ENCODE data around the gene CTNNA2.

Gene CTNNA2

GRCh38 chr2:80252294-80252986 lies 739.6 kb downstream of the CTNNA2 start:
- Histone ChIP-seq H4K91ac (ENCODE audit: low read depth, low read length, poor library complexity) (no peak overlapping the region), H4K8ac (ENCODE audit: low read depth, low read length) (no peak overlapping the region), H3K23ac (ENCODE audit: low read depth, low read length, poor library complexity) (no peak overlapping the region), H3K9ac (ENCODE audit: low read depth, low read length, poor library complexity) (no peak overlapping the region), H3K4me1 (ENCODE audit: control insufficient read depth in 2 of 2, insufficient read depth in 1 of 2, low read depth in 1 of 2, low read length in 2 of 2) (peaks cover 0 to 8% of the 10 kb centered on the region in 2 donors), H3K36me3 (replicated peaks in 1 of 2; ENCODE audit: control insufficient read depth in 2 of 2, insufficient read depth in 2 of 2, low read length in 2 of 2) (no peaks in the 10 kb centered on the region), H3K27ac (replicated peaks; ENCODE audit: low read length) (no peak overlapping the region), H3K79me1 (ENCODE audit: low read depth, low read length) (no peaks in the 10 kb centered on the region), H3K18ac (ENCODE audit: low read length) (no peak overlapping the region), H2BK15ac (ENCODE audit: low read length) (no peak overlapping the region), H2AFZ (ENCODE audit: low read length) (no peak overlapping the region), H3K4ac (ENCODE audit: low read length) (no peak overlapping the region), H3K9me3 (replicated peaks in 1 of 2; ENCODE audit: control insufficient read depth in 2 of 2, insufficient read depth in 1 of 2, low read depth in 1 of 2, low read length in 2 of 2) (no peaks in the 10 kb centered on the region), H3K4me2 (ENCODE audit: insufficient read depth, low read length, poor library complexity, severe bottlenecking) (no peak overlapping the region), H2BK120ac (ENCODE audit: low read depth, low read length) (no peak overlapping the region), H2BK12ac (ENCODE audit: low read length) (no peak overlapping the region), H3K27me3 (ENCODE audit: control insufficient read depth in 3 of 3, insufficient read depth in 3 of 3, low read depth in 1 of 3, low read length in 3 of 3) (no peaks in the 10 kb centered on the region), H2BK5ac (ENCODE audit: low read length) (no peak overlapping the region), H3K14ac (ENCODE audit: low read length) (no peak overlapping the region), H3K4me3 (ENCODE audit: low read length in 2 of 2) (no peak overlapping the region), H2AK5ac (ENCODE audit: low read depth, low read length) (no peak overlapping the region)
- no peak for DNase-seq (ENCODE audit: low spot score)
- WGBS, 2 donors (ENCODE audit: extremely low coverage in 2 of 2, insufficient read length in 2 of 2, insufficient replicate concordance in 1 of 2), result 100% methylated on average over 1 of the region's 7 CpGs

GRCh38 chr2:80255918-80256781 lies 743.3 kb downstream of the CTNNA2 start:
- H3K9me3 ChIP-seq (replicated peaks in 1 of 2; ENCODE audit: control insufficient read depth in 2 of 2, insufficient read depth in 1 of 2, low read depth in 1 of 2, low read length in 2 of 2), result no peaks in the 10 kb centered on the region
- H3K4ac ChIP-seq (ENCODE audit: low read length), result no peak overlapping the region
- H2BK12ac ChIP-seq (ENCODE audit: low read length), result no peak overlapping the region
- no peak overlapping the region for H4K91ac ChIP-seq (ENCODE audit: low read depth, low read length, poor library complexity)
- H3K9ac ChIP-seq (ENCODE audit: low read depth, low read length, poor library complexity), result no peak overlapping the region
- H3K4me2 ChIP-seq (ENCODE audit: insufficient read depth, low read length, poor library complexity, severe bottlenecking), result no peak overlapping the region
- H3K27ac ChIP-seq (replicated peaks; ENCODE audit: low read length), result no peak overlapping the region
- no peak overlapping the region for H3K4me3 ChIP-seq (ENCODE audit: low read length in 2 of 2)
- no peak overlapping the region for H2BK15ac ChIP-seq (ENCODE audit: low read length)
- H2AFZ ChIP-seq (ENCODE audit: low read length), result peak overlapping the region; percentile 32
- DNase-seq (ENCODE audit: low spot score), result peak; percentile 26
- H3K27me3 ChIP-seq (ENCODE audit: control insufficient read depth in 3 of 3, insufficient read depth in 3 of 3, low read depth in 1 of 3, low read length in 3 of 3), result no peaks in the 10 kb centered on the region
- no peak overlapping the region for H2BK5ac ChIP-seq (ENCODE audit: low read length)
- H4K8ac ChIP-seq (ENCODE audit: low read depth, low read length), result no peak overlapping the region
- H3K79me1 ChIP-seq (ENCODE audit: low read depth, low read length), result no peaks in the 10 kb centered on the region
- WGBS, 2 donors (ENCODE audit: extremely low coverage in 2 of 2, insufficient read length in 2 of 2, insufficient replicate concordance in 1 of 2), result no CpG with 5 or more reads among the region's 9 CpGs
- H3K4me1 ChIP-seq (ENCODE audit: control insufficient read depth in 2 of 2, insufficient read depth in 1 of 2, low read depth in 1 of 2, low read length in 2 of 2), result peaks cover 0 to 7% of the 10 kb centered on the region in 2 donors
- H2BK120ac ChIP-seq (ENCODE audit: low read depth, low read length), result no peak overlapping the region
- no peak overlapping the region for H3K18ac ChIP-seq (ENCODE audit: low read length)
- H3K23ac ChIP-seq (ENCODE audit: low read depth, low read length, poor library complexity), result no peak overlapping the region
- H3K14ac ChIP-seq (ENCODE audit: low read length), result no peak overlapping the region
- H2AK5ac ChIP-seq (ENCODE audit: low read depth, low read length), result no peak overlapping the region
- no peaks in the 10 kb centered on the region for H3K36me3 ChIP-seq (replicated peaks in 1 of 2; ENCODE audit: control insufficient read depth in 2 of 2, insufficient read depth in 2 of 2, low read length in 2 of 2)

GRCh38 chr2:80256782-80257167 lies 743.9 kb downstream of the CTNNA2 start:
- Histone ChIP-seq H3K4me2 (ENCODE audit: insufficient read depth, low read length, poor library complexity, severe bottlenecking) (no peak overlapping the region), H2BK12ac (ENCODE audit: low read length) (no peak overlapping the region), H3K23ac (ENCODE audit: low read depth, low read length, poor library complexity) (no peak overlapping the region), H3K27ac (replicated peaks; ENCODE audit: low read length) (no peak overlapping the region), H3K4ac (ENCODE audit: low read length) (no peak overlapping the region), H3K4me1 (ENCODE audit: control insufficient read depth in 2 of 2, insufficient read depth in 1 of 2, low read depth in 1 of 2, low read length in 2 of 2) (peaks cover 0 to 7% of the 10 kb centered on the region in 2 donors), H2BK5ac (ENCODE audit: low read length) (no peak overlapping the region), H3K27me3 (ENCODE audit: control insufficient read depth in 3 of 3, insufficient read depth in 3 of 3, low read depth in 1 of 3, low read length in 3 of 3) (no peaks in the 10 kb centered on the region), H3K9me3 (replicated peaks in 1 of 2; ENCODE audit: control insufficient read depth in 2 of 2, insufficient read depth in 1 of 2, low read depth in 1 of 2, low read length in 2 of 2) (no peaks in the 10 kb centered on the region), H4K91ac (ENCODE audit: low read depth, low read length, poor library complexity) (no peak overlapping the region), H3K18ac (ENCODE audit: low read length) (no peak overlapping the region), H2AK5ac (ENCODE audit: low read depth, low read length) (no peak overlapping the region), H4K8ac (ENCODE audit: low read depth, low read length) (no peak overlapping the region), H2BK120ac (ENCODE audit: low read depth, low read length) (no peak overlapping the region), H3K4me3 (ENCODE audit: low read length in 2 of 2) (no peak overlapping the region), H3K79me1 (ENCODE audit: low read depth, low read length) (no peaks in the 10 kb centered on the region), H3K14ac (ENCODE audit: low read length) (no peak overlapping the region), H3K9ac (ENCODE audit: low read depth, low read length, poor library complexity) (no peak overlapping the region), H3K36me3 (replicated peaks in 1 of 2; ENCODE audit: control insufficient read depth in 2 of 2, insufficient read depth in 2 of 2, low read length in 2 of 2) (no peaks in the 10 kb centered on the region), H2BK15ac (ENCODE audit: low read length) (no peak overlapping the region), H2AFZ (ENCODE audit: low read length) (no peak overlapping the region)
- no CpG with 5 or more reads among the region's 3 CpGs for WGBS, 2 donors (ENCODE audit: extremely low coverage in 2 of 2, insufficient read length in 2 of 2, insufficient replicate concordance in 1 of 2)
- no peak for DNase-seq (ENCODE audit: low spot score)

- Histone ChIP-seq H3K9ac (ENCODE audit: low read depth, low read length, poor library complexity) (no peak overlapping the region), H3K18ac (ENCODE audit: low read length) (no peak overlapping the region), H3K4ac (ENCODE audit: low read length) (no peak overlapping the region), H2BK120ac (ENCODE audit: low read depth, low read length) (no peak overlapping the region), H2AK5ac (ENCODE audit: low read depth, low read length) (no peak overlapping the region), H3K4me2 (ENCODE audit: insufficient read depth, low read length, poor library complexity, severe bottlenecking) (no peak overlapping the region), H4K91ac (ENCODE audit: low read depth, low read length, poor library complexity) (no peak overlapping the region), H2AFZ (ENCODE audit: low read length) (no peak overlapping the region), H2BK15ac (ENCODE audit: low read length) (no peak overlapping the region), H3K79me1 (ENCODE audit: low read depth, low read length) (no peaks in the 10 kb centered on the region), H2BK12ac (ENCODE audit: low read length) (no peak overlapping the region), H2BK5ac (ENCODE audit: low read length) (no peak overlapping the region), H3K27me3 (ENCODE audit: control insufficient read depth in 3 of 3, insufficient read depth in 3 of 3, low read depth in 1 of 3, low read length in 3 of 3) (no peaks in the 10 kb centered on the region), H3K14ac (ENCODE audit: low read length) (no peak overlapping the region), H3K4me3 (ENCODE audit: low read length in 2 of 2) (no peak overlapping the region), H3K9me3 (replicated peaks in 1 of 2; ENCODE audit: control insufficient read depth in 2 of 2, insufficient read depth in 1 of 2, low read depth in 1 of 2, low read length in 2 of 2) (no peaks in the 10 kb centered on the region), H4K8ac (ENCODE audit: low read depth, low read length) (no peak overlapping the region), H3K4me1 (ENCODE audit: control insufficient read depth in 2 of 2, insufficient read depth in 1 of 2, low read depth in 1 of 2, low read length in 2 of 2) (peaks cover 0 to 7% of the 10 kb centered on the region in 2 donors), H3K23ac (ENCODE audit: low read depth, low read length, poor library complexity) (no peak overlapping the region), H3K27ac (replicated peaks; ENCODE audit: low read length) (no peak overlapping the region), H3K36me3 (replicated peaks in 1 of 2; ENCODE audit: control insufficient read depth in 2 of 2, insufficient read depth in 2 of 2, low read length in 2 of 2) (no peaks in the 10 kb centered on the region)
- no CpG with 5 or more reads among the region's 4 CpGs for WGBS, 2 donors (ENCODE audit: extremely low coverage in 2 of 2, insufficient read length in 2 of 2, insufficient replicate concordance in 1 of 2)
- no peak for DNase-seq (ENCODE audit: low spot score)
Observed at GRCh38 chr2:80257450-80257849, 744.6 kb downstream of the CTNNA2 start.
